Common myeloid progenitor, CD34-positive (primary cell): ENCODE measurements around the gene TTLL6.
"Not testable (repeated sequence)": the region's sequence is repeated elsewhere in the genome, so short reads cannot be mapped to it uniquely, and the experiment has no call there.

Source experiments
- CTCF ChIA-PET: fragments of 350-600 bp; sonication (Branson Sonifier 250); formaldehyde crosslinking; loops from one replicate; lab custom pipeline; 2021; ENCODE audit warnings: antibody characterized with exemption; lab: Charles Lee
- POLR2A ChIA-PET: fragments of 350-600 bp; sonication (Branson Sonifier 250); formaldehyde crosslinking; loops from one replicate; lab custom pipeline; 2021; ENCODE audit warnings: antibody characterized with exemption; lab: Charles Lee
- DNase-seq, 3 donors: peaks; one replicate each; pipeline versions ENCODE4 v3.0.0 to v3.0.0-alpha.2; 2013
- H3K27ac ChIP-seq, 2 experiments: 1 replicate in 1 of 2; 2 replicates in 1 of 2; pipeline ENCODE4 v1.7.0; 2013; ENCODE audit warnings: inconsistent platforms in 2 of 2, low read length in 2 of 2, mild to moderate bottlenecking in 2 of 2, low read depth in 1 of 2, moderate library complexity in 1 of 2; ENCODE audit not compliant: severe bottlenecking in 2 of 2, insufficient read depth in 1 of 2, poor library complexity in 1 of 2
- H3K27me3 ChIP-seq, 5 experiments: replicated peaks in 2 of 5; 1 replicate in 3 of 5; 2 replicates in 2 of 5; pipeline versions ENCODE4 v1.6.1 to v1.7.0; 2013; ENCODE audit warnings: low read length in 4 of 5, mild to moderate bottlenecking in 2 of 5, moderate library complexity in 2 of 5, inconsistent platforms in 1 of 5; ENCODE audit not compliant: insufficient read depth in 5 of 5, control insufficient read depth in 4 of 5
- H3K36me3 ChIP-seq, 4 experiments: 1 replicate in 2 of 4; 2 replicates in 2 of 4; pipeline versions ENCODE4 v1.6.1 to v1.7.0; 2013; ENCODE audit warnings: low read length in 3 of 4, control low read depth in 1 of 4, mild to moderate bottlenecking in 1 of 4; ENCODE audit not compliant: control insufficient read depth in 4 of 4, insufficient read depth in 4 of 4
- H3K4me1 ChIP-seq, 4 experiments: 1 replicate in 3 of 4; 2 replicates in 1 of 4; pipeline versions ENCODE4 v1.6.1 to v1.7.1; 2013; ENCODE audit warnings: low read length in 3 of 4, mild to moderate bottlenecking in 3 of 4, control low read depth in 1 of 4, inconsistent platforms in 1 of 4, moderate library complexity in 1 of 4; ENCODE audit not compliant: control insufficient read depth in 4 of 4, insufficient read depth in 4 of 4; ENCODE audit errors: control extremely low read depth in 1 of 4
- H3K4me3 ChIP-seq, 7 experiments: 1 replicate in 4 of 7; 2 replicates in 3 of 7; pipeline versions ENCODE4 v1.5.1 to v1.7.0; 2013; ENCODE audit warnings: mild to moderate bottlenecking in 7 of 7, low read length in 6 of 7, moderate library complexity in 6 of 7, inconsistent platforms in 2 of 7, low read depth in 2 of 7, control low read depth in 1 of 7; ENCODE audit not compliant: insufficient read depth in 4 of 7, control insufficient read depth in 1 of 7; ENCODE audit errors: extremely low read depth in 1 of 7
- H3K9me3 ChIP-seq, 5 experiments: 1 replicate in 4 of 5; 2 replicates in 1 of 5; pipeline versions ENCODE4 v1.6.1 to v1.7.1; 2013; ENCODE audit warnings: low read length in 4 of 5, mild to moderate bottlenecking in 2 of 5, inconsistent platforms in 1 of 5, low read depth in 1 of 5, moderate library complexity in 1 of 5; ENCODE audit not compliant: control insufficient read depth in 4 of 5, insufficient read depth in 2 of 5; ENCODE audit errors: control extremely low read depth in 1 of 5
- WGBS: methylation state at CpG from one replicate; pipeline ENCODE4 v1.1.5; 2013; ENCODE audit not compliant: insufficient coverage; 5-methylcytosine and 5-hydroxymethylcytosine counted together

The TTLL6 gene

GRCh38 chr17:48800626-48801217 is 16.3 kb downstream of the TTLL6 start:
- peaks cover 0 to 23% (median 11%) of the 10 kb centered on the region in 5 experiments for H3K27me3 ChIP-seq
- WGBS, result 80% methylated on average over 4 of the region's 5 CpGs
- peaks cover 0 to 20% (median 8%) of the 10 kb centered on the region in 4 experiments for H3K4me1 ChIP-seq
- peak overlapping the region in 1 of 7 experiments; percentile 10 for H3K4me3 ChIP-seq
- peak in 2 of 3 donors; percentile 17 to 20 for DNase-seq
- ChIA-PET POLR2A (no interaction called here), CTCF (interaction anchor here (1.4 to 40.6 kb wide), 4 partner anchors 11 to 123 kb away, joined by 3 to 1090 read pairs (median 38); partner anchors contain the start of genes ATP5MC1 and TTLL6)
- H3K27ac ChIP-seq, result no peak overlapping the region
- H3K36me3 ChIP-seq, result no peaks in the 10 kb centered on the region
- H3K9me3 ChIP-seq, result no peaks in the 10 kb centered on the region

- ChIA-PET POLR2A (no interaction called here), CTCF (interaction anchor here (1.1 to 40.6 kb wide), 10 partner anchors 9 to 163 kb away, joined by 3 to 1090 read pairs (median 4); partner anchors contain the start of genes ATP5MC1 and TTLL6)
- Histone ChIP-seq H3K36me3 (no peaks in the 10 kb centered on the region), H3K4me3 (no peak overlapping the region), H3K27ac (no peak overlapping the region), H3K27me3 (peaks cover 0 to 20% (median 17%) of the 10 kb centered on the region in 5 experiments), H3K4me1 (peaks cover 0 to 18% (median 5%) of the 10 kb centered on the region in 4 experiments), H3K9me3 (no peaks in the 10 kb centered on the region)
- peak in 2 of 3 donors; percentile 18 to 25 for DNase-seq
- 87% methylated on average over 6 of the region's 11 CpGs for WGBS
Observed at GRCh38 chr17:48799069-48799723, 17.8 kb downstream of the TTLL6 start.

GRCh38 chr17:48796163-48796522 is 20.9 kb downstream of the TTLL6 start:
- H3K27ac ChIP-seq, H3K9me3 ChIP-seq, DNase-seq, H3K36me3 ChIP-seq, H3K4me3 ChIP-seq: not testable (repeated sequence)
- WGBS, result 43% methylated on average over 4 of the region's 6 CpGs
- ChIA-PET POLR2A (interaction anchor here (0.7 kb wide), 1 partner anchor 37 kb away, joined by 3 read pairs; no protein-coding TSS in a partner anchor), CTCF (interaction anchor here (1.1 to 40.6 kb wide), 4 partner anchors 9 to 75 kb away, joined by 3 to 1090 read pairs (median 6); partner anchors contain the start of genes ATP5MC1 and PRAC2)
- Histone ChIP-seq H3K27me3 (peaks cover 0 to 44% (median 33%) of the 10 kb centered on the region in 5 experiments), H3K4me1 (peaks cover 0 to 22% (median 5%) of the 10 kb centered on the region in 4 experiments)

GRCh38 chr17:48795444-48796162 is 21.4 kb downstream of the TTLL6 start:
- Histone ChIP-seq H3K27ac (no peak overlapping the region), H3K4me1 (peaks cover 0 to 25% (median 5%) of the 10 kb centered on the region in 4 experiments), H3K27me3 (peaks cover 0 to 46% (median 33%) of the 10 kb centered on the region in 5 experiments), H3K4me3 (no peak overlapping the region), H3K36me3 (no peaks in the 10 kb centered on the region), H3K9me3 (no peaks in the 10 kb centered on the region)
- CTCF ChIA-PET, result interaction anchor here (1.1 to 40.6 kb wide), 3 partner anchors 8 to 76 kb away, joined by 3 to 1090 read pairs (median 6); partner anchors contain the start of genes ATP5MC1 and PRAC2
- no peak for DNase-seq
- WGBS, result 81% methylated on average over 6 of the region's 10 CpGs
- POLR2A ChIA-PET, result interaction anchor here (0.7 kb wide), 1 partner anchor 37 kb away, joined by 3 read pairs; no protein-coding TSS in a partner anchor

- Histone ChIP-seq H3K27me3 (peaks cover 0 to 62% (median 26%) of the 10 kb centered on the region in 5 experiments), H3K4me1 (peaks cover 0 to 11% (median 3%) of the 10 kb centered on the region in 4 experiments), H3K27ac (no peak overlapping the region), H3K36me3 (no peaks in the 10 kb centered on the region), H3K4me3 (no peak overlapping the region), H3K9me3 (no peaks in the 10 kb centered on the region)
- CTCF ChIA-PET, result interaction anchor here (0.6 to 40.6 kb wide), 8 partner anchors 13 to 121 kb away, joined by 3 to 1090 read pairs (median 11); partner anchors contain the start of genes ATP5MC1, HOXB13 and PRAC2
- DNase-seq, result no peak
- WGBS, result 65% methylated on average over 3 of the region's 3 CpGs
- POLR2A ChIA-PET, result no interaction called here
Observed at GRCh38 chr17:48792033-48792798, 24.8 kb downstream of the TTLL6 start.
